ENCODE results near the gene NPAT. TPM values are rescaled to one million over a fixed set of nuclear protein-coding genes. Genes with fewer than 3 reads are reported as not detected.

NPAT gene
- total and polyA plus RNA-seq, 9 of the 15 experiments (the other 6 are each of a cell fraction or from before 2014, with no cell fraction given) = 8.8 to 30.0 (median 22.1) TPM

DNA sequence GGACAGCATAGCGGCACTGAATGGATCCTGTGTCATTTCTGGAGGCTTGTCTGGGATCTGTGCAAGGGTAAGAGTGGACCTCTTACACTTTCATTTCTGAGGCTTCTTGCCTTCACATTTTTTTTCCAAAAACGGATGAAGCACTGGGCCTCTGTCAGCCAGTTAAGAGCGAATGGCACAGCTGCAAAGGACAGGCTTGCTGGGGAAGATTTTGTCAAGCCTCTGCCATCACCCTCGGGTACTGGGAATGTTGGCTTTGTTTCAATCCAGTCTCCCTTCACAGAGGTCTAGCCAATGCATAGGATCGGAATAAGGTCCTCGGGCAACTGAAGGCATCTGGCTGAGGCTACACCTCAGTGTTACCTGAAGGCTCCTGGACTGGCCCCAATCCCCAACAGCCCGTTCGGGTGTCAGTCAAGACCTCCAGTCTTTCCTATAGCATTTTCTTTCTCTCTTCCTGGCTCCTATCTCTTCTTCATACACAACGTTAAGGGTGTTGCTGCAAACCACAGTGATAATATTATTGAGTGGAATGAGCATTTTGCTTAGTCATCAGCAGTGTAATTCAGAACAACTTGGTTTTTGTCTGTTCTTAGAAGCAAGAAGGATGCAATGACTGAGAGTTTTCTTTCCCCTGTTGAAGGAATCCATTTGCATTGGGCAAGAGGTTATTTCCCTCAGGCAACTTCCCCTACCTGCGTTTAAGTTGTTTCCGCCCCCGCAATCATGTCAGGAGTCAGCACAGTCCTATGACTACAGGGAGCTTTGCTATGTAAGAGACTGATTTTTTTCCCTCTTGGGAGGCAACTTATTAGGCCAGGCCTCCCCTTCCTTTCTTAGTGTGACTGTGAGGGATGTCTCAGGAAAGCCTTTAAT, 22.8 kb downstream of the NPAT start (continued):
- no peak for TF ChIP-seq FOXO4 (CRISPR knock-in tag; IDR thresholded peaks at IDR 0.05)
- TF ChIP-seq ZNF780A (CRISPR knock-in tag; IDR thresholded peaks at IDR 0.05) = no peak
- TF ChIP-seq NR3C1 (CRISPR knock-in tag; IDR thresholded peaks at IDR 0.05) = no peak
- TF ChIP-seq ZNF668 (CRISPR knock-in tag; IDR thresholded peaks at IDR 0.05) = no peak
- no peak for TF ChIP-seq PTTG1 (tag; IDR thresholded peaks at IDR 0.05; ENCODE audit: low read depth)
- no peak for TF ChIP-seq ZNF12 (CRISPR knock-in tag; IDR thresholded peaks at IDR 0.05)
- no peak for TF ChIP-seq ZNF407 (IDR thresholded peaks at IDR 0.05; ENCODE audit: low read depth)
- no peak for TF ChIP-seq POLR3G (IDR thresholded peaks at IDR 0.05; ENCODE audit: extremely low read depth, insufficient read length, insufficient replicate concordance)
- no peak for TF ChIP-seq MAZ (CRISPR knock-in tag; conservative IDR thresholded peaks at IDR 0.05 in 1 of 2, IDR thresholded peaks at IDR 0.05 in 1 of 2)
- no peak for TF ChIP-seq NFYB (IDR thresholded peaks at IDR 0.05; ENCODE audit: extremely low read depth, insufficient read length)
- TF ChIP-seq ZNF324 (CRISPR knock-in tag; IDR thresholded peaks at IDR 0.05) = no peak
- TF ChIP-seq POLR2B (IDR thresholded peaks at IDR 0.05; ENCODE audit: low read depth, partially characterized antibody) = no peak
- TF ChIP-seq NR2C1 (IDR thresholded peaks at IDR 0.05) = no peak
- TF ChIP-seq NR2C1 (tag; IDR thresholded peaks at IDR 0.05) = no peak
- TF ChIP-seq RCOR1 (IDR thresholded peaks at IDR 0.05; ENCODE audit: borderline replicate concordance in 1 of 2, low read depth in 2 of 2, low read length in 2 of 2) = peak in 1 of 2 experiments; percentile 65; a peak in 1 of 4 replicates
- no peak for TF ChIP-seq ZBTB12 (CRISPR knock-in tag; IDR thresholded peaks at IDR 0.05)
- TF ChIP-seq DMBX1 (CRISPR knock-in tag; IDR thresholded peaks at IDR 0.05; ENCODE audit: borderline replicate concordance) = no peak

Measured in K562 (cell line).